ENCODE results near the gene ITFG2. TPM values are rescaled to one million over a fixed set of nuclear protein-coding genes. Genes with fewer than 3 reads are reported as not detected.

The ITFG2 gene
- total RNA-seq, 1 experiment from 2014 or later = 23.9 TPM

GRCh38 chr12:2796187-2796666 is 16.2 kb upstream of the ITFG2 start (continued):
- no peak for TF ChIP-seq FOXK1 (CRISPR knock-in tag; IDR thresholded peaks at IDR 0.05)
- TF ChIP-seq TEAD4 (CRISPR knock-in tag; IDR thresholded peaks at IDR 0.05) = no peak

GRCh38 chr12:2797721-2798418 is 14.6 kb upstream of the ITFG2 start:
- Mint-ChIP-seq H3K27ac (no peak overlapping the region; the same call in 1 of the 2 replicates), H3K4me1 (peaks cover 27% of the 10 kb centered on the region), H3K36me3 (peaks cover 69% of the 10 kb centered on the region), H3K4me3 (peak overlapping the region; percentile 84), H3K9me3 (no peaks in the 10 kb centered on the region), H3K27me3 (ENCODE audit: low read depth) (no peaks in the 10 kb centered on the region)
- ChIA-PET CTCF (interaction anchor here (0.7 to 1.3 kb wide), 2 partner anchors 14 to 58 kb away, joined by 3 to 5 read pairs; no protein-coding TSS in a partner anchor), POLR2A (no interaction called here)
- DNase-seq (ENCODE audit: low spot score) (no peak), ATAC-seq (no peak)
- peak; percentile 65; the same call in 1 of the 2 replicates for TF ChIP-seq ZNF121 (CRISPR knock-in tag; IDR thresholded peaks at IDR 0.05)
- no peak for TF ChIP-seq IRF1 (CRISPR knock-in tag; IDR thresholded peaks at IDR 0.05)
- TF ChIP-seq ERG (CRISPR knock-in tag; IDR thresholded peaks at IDR 0.05) = no peak

DNA sequence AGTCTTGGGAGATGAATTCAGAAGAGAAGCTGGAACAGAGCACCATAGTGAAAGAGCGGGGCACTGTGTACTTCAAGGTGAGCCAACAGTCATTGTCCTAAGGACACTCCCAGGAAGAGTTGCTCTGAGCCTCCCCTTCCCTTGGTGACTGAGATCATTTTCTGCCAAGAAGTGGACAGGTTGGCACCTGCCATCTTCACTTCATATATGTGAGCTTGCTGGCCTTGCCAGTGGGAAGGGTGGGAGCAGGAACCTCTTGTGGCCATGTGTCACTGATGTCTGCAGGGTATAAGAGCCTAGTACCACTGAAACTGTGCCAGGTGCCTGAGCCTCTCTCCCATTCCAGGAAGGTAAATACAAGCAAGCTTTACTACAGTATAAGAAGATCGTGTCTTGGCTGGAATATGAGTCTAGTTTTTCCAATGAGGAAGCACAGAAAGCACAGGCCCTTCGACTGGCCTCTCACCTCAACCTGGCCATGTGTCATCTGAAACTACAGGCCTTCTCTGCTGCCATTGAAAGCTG is 12.4 kb upstream of the ITFG2 start:
- ChIA-PET POLR2A (no interaction called here), CTCF (interaction anchor here (0.6 to 0.7 kb wide), 3 partner anchors 16 to 86 kb away, joined by 3 to 4 read pairs (median 4); no protein-coding TSS in a partner anchor)
- Mint-ChIP-seq H3K4me3 (no peak overlapping the region), H3K4me1 (peaks cover 16% of the 10 kb centered on the region), H3K36me3 (peaks cover 91% of the 10 kb centered on the region), H3K27me3 (ENCODE audit: low read depth) (no peaks in the 10 kb centered on the region), H3K27ac (no peak overlapping the region), H3K9me3 (no peaks in the 10 kb centered on the region)
- ATAC-seq = no peak
- no peak for DNase-seq (ENCODE audit: low spot score)
- TF ChIP-seq ZNF232 (CRISPR knock-in tag; IDR thresholded peaks at IDR 0.05) (no peak), FOXP1 (CRISPR knock-in tag; IDR thresholded peaks at IDR 0.05; ENCODE audit: borderline replicate concordance) (no peak), CBFB (CRISPR knock-in tag; IDR thresholded peaks at IDR 0.05; ENCODE audit: low read depth) (no peak), ZNF281 (CRISPR knock-in tag; IDR thresholded peaks at IDR 0.05) (no peak), NR3C1 (CRISPR knock-in tag; conservative IDR thresholded peaks at IDR 0.05; ENCODE audit: low read depth) (no peak), OVOL2 (CRISPR knock-in tag; IDR thresholded peaks at IDR 0.05; ENCODE audit: borderline replicate concordance) (no peak), FOXK1 (CRISPR knock-in tag; IDR thresholded peaks at IDR 0.05) (no peak), CREM (CRISPR knock-in tag; IDR thresholded peaks at IDR 0.05) (no peak), SOX15 (CRISPR knock-in tag; IDR thresholded peaks at IDR 0.05) (no peak), RELA (CRISPR knock-in tag; IDR thresholded peaks at IDR 0.05; ENCODE audit: borderline replicate concordance) (no peak), E2F5 (CRISPR knock-in tag; IDR thresholded peaks at IDR 0.05) (no peak), ATF2 (CRISPR knock-in tag; IDR thresholded peaks at IDR 0.05; ENCODE audit: borderline replicate concordance, low read depth) (no peak), TP53 (CRISPR knock-in tag; IDR thresholded peaks at IDR 0.05) (no peak), GRHL2 (CRISPR knock-in tag; IDR thresholded peaks at IDR 0.05; ENCODE audit: insufficient replicate concordance, severe bottlenecking) (no peak)
- TF ChIP-seq, protein P1, sequence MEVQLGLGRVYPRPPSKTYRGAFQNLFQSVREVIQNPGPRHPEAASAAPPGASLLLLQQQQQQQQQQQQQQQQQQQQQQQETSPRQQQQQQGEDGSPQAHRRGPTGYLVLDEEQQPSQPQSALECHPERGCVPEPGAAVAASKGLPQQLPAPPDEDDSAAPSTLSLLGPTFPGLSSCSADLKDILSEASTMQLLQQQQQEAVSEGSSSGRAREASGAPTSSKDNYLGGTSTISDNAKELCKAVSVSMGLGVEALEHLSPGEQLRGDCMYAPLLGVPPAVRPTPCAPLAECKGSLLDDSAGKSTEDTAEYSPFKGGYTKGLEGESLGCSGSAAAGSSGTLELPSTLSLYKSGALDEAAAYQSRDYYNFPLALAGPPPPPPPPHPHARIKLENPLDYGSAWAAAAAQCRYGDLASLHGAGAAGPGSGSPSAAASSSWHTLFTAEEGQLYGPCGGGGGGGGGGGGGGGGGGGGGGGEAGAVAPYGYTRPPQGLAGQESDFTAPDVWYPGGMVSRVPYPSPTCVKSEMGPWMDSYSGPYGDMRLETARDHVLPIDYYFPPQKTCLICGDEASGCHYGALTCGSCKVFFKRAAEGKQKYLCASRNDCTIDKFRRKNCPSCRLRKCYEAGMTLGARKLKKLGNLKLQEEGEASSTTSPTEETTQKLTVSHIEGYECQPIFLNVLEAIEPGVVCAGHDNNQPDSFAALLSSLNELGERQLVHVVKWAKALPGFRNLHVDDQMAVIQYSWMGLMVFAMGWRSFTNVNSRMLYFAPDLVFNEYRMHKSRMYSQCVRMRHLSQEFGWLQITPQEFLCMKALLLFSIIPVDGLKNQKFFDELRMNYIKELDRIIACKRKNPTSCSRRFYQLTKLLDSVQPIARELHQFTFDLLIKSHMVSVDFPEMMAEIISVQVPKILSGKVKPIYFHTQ (CRISPR knock-in tag; IDR thresholded peaks at IDR 0.05) = no peak
- TF ChIP-seq, protein P2, sequence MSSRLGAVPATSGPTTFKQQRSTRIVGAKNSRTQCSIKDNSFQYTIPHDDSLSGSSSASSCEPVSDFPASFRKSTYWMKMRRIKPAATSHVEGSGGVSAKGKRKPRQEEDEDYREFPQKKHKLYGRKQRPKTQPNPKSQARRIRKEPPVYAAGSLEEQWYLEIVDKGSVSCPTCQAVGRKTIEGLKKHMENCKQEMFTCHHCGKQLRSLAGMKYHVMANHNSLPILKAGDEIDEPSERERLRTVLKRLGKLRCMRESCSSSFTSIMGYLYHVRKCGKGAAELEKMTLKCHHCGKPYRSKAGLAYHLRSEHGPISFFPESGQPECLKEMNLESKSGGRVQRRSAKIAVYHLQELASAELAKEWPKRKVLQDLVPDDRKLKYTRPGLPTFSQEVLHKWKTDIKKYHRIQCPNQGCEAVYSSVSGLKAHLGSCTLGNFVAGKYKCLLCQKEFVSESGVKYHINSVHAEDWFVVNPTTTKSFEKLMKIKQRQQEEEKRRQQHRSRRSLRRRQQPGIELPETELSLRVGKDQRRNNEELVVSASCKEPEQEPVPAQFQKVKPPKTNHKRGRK (CRISPR knock-in tag; IDR thresholded peaks at IDR 0.05; ENCODE audit: borderline replicate concordance) = no peak

All from WTC11 (cell line).